ENCODE results near the gene MCTP2.

Gene MCTP2

GRCh38 chr15:94338243-94338846 is 107.0 kb downstream of the MCTP2 start:
- TF ChIP-seq ZNF501 (tag by site-specific recombination; IDR thresholded peaks at IDR 0.05) (no peak), ZNF785 (tag by site-specific recombination; IDR thresholded peaks at IDR 0.05) (no peak), ZBTB17 (tag by site-specific recombination; IDR thresholded peaks at IDR 0.05) (no peak), ZFP3 (tag by site-specific recombination; IDR thresholded peaks at IDR 0.05; ENCODE audit: low read depth) (no peak), ZNF19 (tag by site-specific recombination; IDR thresholded peaks at IDR 0.05; ENCODE audit: low read depth) (no peak), ZXDB (tag by site-specific recombination; IDR thresholded peaks at IDR 0.05) (no peak), ZNF202 (tag by site-specific recombination; IDR thresholded peaks at IDR 0.05; ENCODE audit: borderline replicate concordance) (no peak), ZNF747 (tag by site-specific recombination; IDR thresholded peaks at IDR 0.05) (no peak), ZNF266 (tag by site-specific recombination; IDR thresholded peaks at IDR 0.05; ENCODE audit: low read depth) (no peak), ZNF830 (tag by site-specific recombination; IDR thresholded peaks at IDR 0.05; ENCODE audit: low read depth) (no peak), ELK4 (IDR thresholded peaks at IDR 0.05; ENCODE audit: borderline replicate concordance, low read depth, low read length) (no peak), ZNF37A (tag by site-specific recombination; IDR thresholded peaks at IDR 0.05) (no peak), KLF7 (tag by site-specific recombination; IDR thresholded peaks at IDR 0.05; ENCODE audit: borderline replicate concordance) (no peak), ZNF571 (tag by site-specific recombination; IDR thresholded peaks at IDR 0.05) (no peak), ZNF426 (tag by site-specific recombination; IDR thresholded peaks at IDR 0.05) (no peak), ZNF391 (tag by site-specific recombination; IDR thresholded peaks at IDR 0.05; ENCODE audit: borderline replicate concordance, low read depth) (no peak), ZSCAN30 (tag by site-specific recombination; IDR thresholded peaks at IDR 0.05) (no peak)
- TF ChIP-seq, protein P1, sequence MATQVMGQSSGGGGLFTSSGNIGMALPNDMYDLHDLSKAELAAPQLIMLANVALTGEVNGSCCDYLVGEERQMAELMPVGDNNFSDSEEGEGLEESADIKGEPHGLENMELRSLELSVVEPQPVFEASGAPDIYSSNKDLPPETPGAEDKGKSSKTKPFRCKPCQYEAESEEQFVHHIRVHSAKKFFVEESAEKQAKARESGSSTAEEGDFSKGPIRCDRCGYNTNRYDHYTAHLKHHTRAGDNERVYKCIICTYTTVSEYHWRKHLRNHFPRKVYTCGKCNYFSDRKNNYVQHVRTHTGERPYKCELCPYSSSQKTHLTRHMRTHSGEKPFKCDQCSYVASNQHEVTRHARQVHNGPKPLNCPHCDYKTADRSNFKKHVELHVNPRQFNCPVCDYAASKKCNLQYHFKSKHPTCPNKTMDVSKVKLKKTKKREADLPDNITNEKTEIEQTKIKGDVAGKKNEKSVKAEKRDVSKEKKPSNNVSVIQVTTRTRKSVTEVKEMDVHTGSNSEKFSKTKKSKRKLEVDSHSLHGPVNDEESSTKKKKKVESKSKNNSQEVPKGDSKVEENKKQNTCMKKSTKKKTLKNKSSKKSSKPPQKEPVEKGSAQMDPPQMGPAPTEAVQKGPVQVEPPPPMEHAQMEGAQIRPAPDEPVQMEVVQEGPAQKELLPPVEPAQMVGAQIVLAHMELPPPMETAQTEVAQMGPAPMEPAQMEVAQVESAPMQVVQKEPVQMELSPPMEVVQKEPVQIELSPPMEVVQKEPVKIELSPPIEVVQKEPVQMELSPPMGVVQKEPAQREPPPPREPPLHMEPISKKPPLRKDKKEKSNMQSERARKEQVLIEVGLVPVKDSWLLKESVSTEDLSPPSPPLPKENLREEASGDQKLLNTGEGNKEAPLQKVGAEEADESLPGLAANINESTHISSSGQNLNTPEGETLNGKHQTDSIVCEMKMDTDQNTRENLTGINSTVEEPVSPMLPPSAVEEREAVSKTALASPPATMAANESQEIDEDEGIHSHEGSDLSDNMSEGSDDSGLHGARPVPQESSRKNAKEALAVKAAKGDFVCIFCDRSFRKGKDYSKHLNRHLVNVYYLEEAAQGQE (tag by site-specific recombination; IDR thresholded peaks at IDR 0.05): no peak
- TF ChIP-seq, protein P2, sequence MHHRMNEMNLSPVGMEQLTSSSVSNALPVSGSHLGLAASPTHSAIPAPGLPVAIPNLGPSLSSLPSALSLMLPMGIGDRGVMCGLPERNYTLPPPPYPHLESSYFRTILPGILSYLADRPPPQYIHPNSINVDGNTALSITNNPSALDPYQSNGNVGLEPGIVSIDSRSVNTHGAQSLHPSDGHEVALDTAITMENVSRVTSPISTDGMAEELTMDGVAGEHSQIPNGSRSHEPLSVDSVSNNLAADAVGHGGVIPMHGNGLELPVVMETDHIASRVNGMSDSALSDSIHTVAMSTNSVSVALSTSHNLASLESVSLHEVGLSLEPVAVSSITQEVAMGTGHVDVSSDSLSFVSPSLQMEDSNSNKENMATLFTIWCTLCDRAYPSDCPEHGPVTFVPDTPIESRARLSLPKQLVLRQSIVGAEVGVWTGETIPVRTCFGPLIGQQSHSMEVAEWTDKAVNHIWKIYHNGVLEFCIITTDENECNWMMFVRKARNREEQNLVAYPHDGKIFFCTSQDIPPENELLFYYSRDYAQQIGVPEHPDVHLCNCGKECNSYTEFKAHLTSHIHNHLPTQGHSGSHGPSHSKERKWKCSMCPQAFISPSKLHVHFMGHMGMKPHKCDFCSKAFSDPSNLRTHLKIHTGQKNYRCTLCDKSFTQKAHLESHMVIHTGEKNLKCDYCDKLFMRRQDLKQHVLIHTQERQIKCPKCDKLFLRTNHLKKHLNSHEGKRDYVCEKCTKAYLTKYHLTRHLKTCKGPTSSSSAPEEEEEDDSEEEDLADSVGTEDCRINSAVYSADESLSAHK (tag by site-specific recombination; IDR thresholded peaks at IDR 0.05): no peak
- no peaks in the 10 kb centered on the region for H3K4me1 ChIP-seq (ENCODE audit: control insufficient read depth, insufficient read depth, low read length)
- ChIA-PET POLR2A (no interaction called here), CTCF (interaction anchor here (0.7 to 2.1 kb wide), 3 partner anchors 11 to 360 kb away, joined by 4 to 11 read pairs (median 5); no protein-coding TSS in a partner anchor)
- H3K4me3 ChIP-seq (ENCODE audit: low read depth, low read length): no peak overlapping the region
- no peak overlapping the region for H3K27ac ChIP-seq (ENCODE audit: extremely low read depth, low read depth, low read length)
- H3K36me3 ChIP-seq (ENCODE audit: control insufficient read depth in 2 of 2, insufficient read depth in 1 of 2, low read length in 2 of 2): peaks cover 0 to 3% of the 10 kb centered on the region in 2 experiments; a peak in 1 of 3 replicates
- H3K9me3 ChIP-seq (ENCODE audit: control insufficient read depth, insufficient read depth, low read depth, low read length): no peaks in the 10 kb centered on the region
